Activated naive CD8-positive, alpha-beta T cell treated with anti-CD3 and anti-CD28 coated beads, Interleukin-2, amount 10 ng/mL, durations not matched to agents 7 days and 5 days (primary cell): ENCODE data around the gene EGFR. TPM values are rescaled to one million over a fixed set of nuclear protein-coding genes. Genes with fewer than 3 reads are reported as not detected.
A peak's percentile ranks its signal among the peaks of the same experiment; 100 is the strongest.

Source experiments
- ATAC-seq: fragments of 150-1000 bp; cut with Tn5 transposase; one replicate; pipeline ENCODE4 v1.10.0; 2021; ENCODE audit warnings: low read depth, moderate library complexity
- POLR2A ChIA-PET: fragments of 350-600 bp; sonication (Branson Sonifier 250); formaldehyde crosslinking; loops from one replicate; lab custom pipeline; 2021; ENCODE audit warnings: antibody characterized with exemption; lab: Charles Lee
- DNase-seq: peaks from one replicate; pipeline ENCODE4 v3.0.0; 2021
- H3K27ac Mint-ChIP-seq: one replicate; pipeline ENCODE4 v1.8.0; 2022; ENCODE audit warnings: mild to moderate bottlenecking, mixed read lengths
- H3K27me3 Mint-ChIP-seq: one replicate; pipeline ENCODE4 v1.8.0; 2022; ENCODE audit warnings: mild to moderate bottlenecking, moderate library complexity, mixed read lengths
- H3K36me3 Mint-ChIP-seq: one replicate; pipeline ENCODE4 v1.8.0; 2021; ENCODE audit warnings: mild to moderate bottlenecking, mixed read lengths
- H3K4me1 Mint-ChIP-seq: one replicate; pipeline ENCODE4 v1.8.0; 2021; ENCODE audit warnings: mixed read lengths
- H3K4me3 Mint-ChIP-seq: one replicate; pipeline ENCODE4 v1.8.0; 2022; ENCODE audit warnings: mild to moderate bottlenecking, moderate library complexity, mixed read lengths
- H3K9me3 Mint-ChIP-seq: one replicate; pipeline ENCODE4 v1.8.0; 2021; ENCODE audit warnings: mixed read lengths
- total RNA-seq, 2 experiments: library from RNA; stranded (reverse); gene quantifications; one replicate each; pipeline ENCODE4 v1.2.3, GENCODE V29; 2021

The EGFR gene
- total RNA-seq, 2 experiments from 2014 or later, result not detected

- ATAC-seq (no peak), DNase-seq (no peak)
- H3K36me3 Mint-ChIP-seq, result no peaks in the 10 kb centered on the region
- H3K9me3 Mint-ChIP-seq, result no peaks in the 10 kb centered on the region
- H3K4me1 Mint-ChIP-seq, result no peaks in the 10 kb centered on the region
- peaks cover 8% of the 10 kb centered on the region for H3K27me3 Mint-ChIP-seq
- POLR2A ChIA-PET, result no interaction called here
- H3K4me3 Mint-ChIP-seq, result no peak overlapping the region
- H3K27ac Mint-ChIP-seq, result no peak overlapping the region
These were observed 47.7 kb downstream of the EGFR start for GRCh38 chr7:55066524-55066923.

- no peaks in the 10 kb centered on the region for H3K36me3 Mint-ChIP-seq
- H3K27me3 Mint-ChIP-seq, result peaks cover 8% of the 10 kb centered on the region
- no peaks in the 10 kb centered on the region for H3K4me1 Mint-ChIP-seq
- no peaks in the 10 kb centered on the region for H3K9me3 Mint-ChIP-seq
- POLR2A ChIA-PET, result no interaction called here
- H3K4me3 Mint-ChIP-seq, result no peak overlapping the region
- no peak for ATAC-seq
- DNase-seq, result no peak
- H3K27ac Mint-ChIP-seq, result no peak overlapping the region
These were observed 48.1 kb downstream of the EGFR start for GRCh38 chr7:55066938-55067337.

GRCh38 chr7:55067748-55068147 lies 48.9 kb downstream of the EGFR start:
- H3K9me3 Mint-ChIP-seq, result no peaks in the 10 kb centered on the region
- ATAC-seq (no peak), DNase-seq (no peak)
- H3K27ac Mint-ChIP-seq, result no peak overlapping the region
- H3K4me3 Mint-ChIP-seq, result no peak overlapping the region
- H3K27me3 Mint-ChIP-seq, result peaks cover 6% of the 10 kb centered on the region
- H3K4me1 Mint-ChIP-seq, result no peaks in the 10 kb centered on the region
- POLR2A ChIA-PET, result no interaction called here
- H3K36me3 Mint-ChIP-seq, result no peaks in the 10 kb centered on the region

GRCh38 chr7:55069271-55069792 lies 50.5 kb downstream of the EGFR start:
- DNase-seq, result no peak
- no peak for ATAC-seq
- POLR2A ChIA-PET, result no interaction called here
- H3K4me1 Mint-ChIP-seq, result peaks cover 2% of the 10 kb centered on the region
- H3K27ac Mint-ChIP-seq, result no peak overlapping the region
- no peaks in the 10 kb centered on the region for H3K36me3 Mint-ChIP-seq
- H3K4me3 Mint-ChIP-seq, result no peak overlapping the region
- H3K9me3 Mint-ChIP-seq, result no peaks in the 10 kb centered on the region
- peaks cover 6% of the 10 kb centered on the region for H3K27me3 Mint-ChIP-seq

GRCh38 chr7:55070271-55070743 lies 51.5 kb downstream of the EGFR start:
- H3K27me3 Mint-ChIP-seq, result peaks cover 6% of the 10 kb centered on the region
- POLR2A ChIA-PET, result no interaction called here

GRCh38 chr7:55070854-55071253 lies 52.0 kb downstream of the EGFR start:
- H3K4me1 Mint-ChIP-seq, result peaks cover 2% of the 10 kb centered on the region
- no peaks in the 10 kb centered on the region for H3K9me3 Mint-ChIP-seq
- ATAC-seq (no peak), DNase-seq (no peak)
- H3K27ac Mint-ChIP-seq, result no peak overlapping the region
- POLR2A ChIA-PET, result no interaction called here
- no peaks in the 10 kb centered on the region for H3K36me3 Mint-ChIP-seq
- H3K4me3 Mint-ChIP-seq, result no peak overlapping the region
- H3K27me3 Mint-ChIP-seq, result peaks cover 6% of the 10 kb centered on the region

More at GRCh38 chr7:55070271-55070743, 51.5 kb downstream of the EGFR start:
- no peak for DNase-seq
- no peak for ATAC-seq
- Mint-ChIP-seq H3K36me3 (no peaks in the 10 kb centered on the region), H3K9me3 (no peaks in the 10 kb centered on the region), H3K4me3 (no peak overlapping the region), H3K27ac (no peak overlapping the region), H3K4me1 (peaks cover 2% of the 10 kb centered on the region)

- Mint-ChIP-seq H3K9me3 (no peaks in the 10 kb centered on the region), H3K36me3 (no peaks in the 10 kb centered on the region), H3K4me3 (no peak overlapping the region), H3K27me3 (peaks cover 6% of the 10 kb centered on the region), H3K4me1 (peaks cover 2% of the 10 kb centered on the region), H3K27ac (no peak overlapping the region)
- DNase-seq (no peak), ATAC-seq (no peak)
- POLR2A ChIA-PET, result no interaction called here
These were observed 52.8 kb downstream of the EGFR start for GRCh38 chr7:55071411-55072175.

- Mint-ChIP-seq H3K36me3 (no peaks in the 10 kb centered on the region), H3K4me1 (peaks cover 2% of the 10 kb centered on the region), H3K27me3 (peaks cover 6% of the 10 kb centered on the region), H3K4me3 (no peak overlapping the region), H3K27ac (no peak overlapping the region), H3K9me3 (no peaks in the 10 kb centered on the region)
- ATAC-seq, result no peak
- POLR2A ChIA-PET, result no interaction called here
- no peak for DNase-seq
These were observed 53.4 kb downstream of the EGFR start for GRCh38 chr7:55072251-55072650.

GRCh38 chr7:55073051-55073511 lies 54.3 kb downstream of the EGFR start:
- ATAC-seq, result no peak
- peaks cover 2% of the 10 kb centered on the region for H3K4me1 Mint-ChIP-seq
- H3K9me3 Mint-ChIP-seq, result no peaks in the 10 kb centered on the region
- no peak overlapping the region for H3K4me3 Mint-ChIP-seq
- H3K27me3 Mint-ChIP-seq, result peaks cover 6% of the 10 kb centered on the region
- POLR2A ChIA-PET, result no interaction called here
- no peak for DNase-seq
- no peak overlapping the region for H3K27ac Mint-ChIP-seq
- no peaks in the 10 kb centered on the region for H3K36me3 Mint-ChIP-seq

- ATAC-seq (no peak), DNase-seq (no peak)
- H3K36me3 Mint-ChIP-seq, result no peaks in the 10 kb centered on the region
- no peaks in the 10 kb centered on the region for H3K9me3 Mint-ChIP-seq
- H3K27me3 Mint-ChIP-seq, result peaks cover 6% of the 10 kb centered on the region
- POLR2A ChIA-PET, result no interaction called here
- peak overlapping the region; percentile 15 for H3K27ac Mint-ChIP-seq
- H3K4me3 Mint-ChIP-seq, result no peak overlapping the region
- peaks cover 2% of the 10 kb centered on the region for H3K4me1 Mint-ChIP-seq
These were observed 55.2 kb downstream of the EGFR start for GRCh38 chr7:55073976-55074528.

- DNase-seq (no peak), ATAC-seq (no peak)
- Mint-ChIP-seq H3K9me3 (no peaks in the 10 kb centered on the region), H3K27me3 (peaks cover 7% of the 10 kb centered on the region), H3K36me3 (no peaks in the 10 kb centered on the region), H3K4me1 (peaks cover 2% of the 10 kb centered on the region), H3K27ac (no peak overlapping the region), H3K4me3 (no peak overlapping the region)
- POLR2A ChIA-PET, result no interaction called here
These were observed 56.7 kb downstream of the EGFR start for GRCh38 chr7:55075464-55076021.

GRCh38 chr7:55077561-55078410 lies 59.0 kb downstream of the EGFR start:
- no peak overlapping the region for H3K27ac Mint-ChIP-seq
- H3K9me3 Mint-ChIP-seq, result no peaks in the 10 kb centered on the region
- DNase-seq, result no peak
- no peak overlapping the region for H3K4me3 Mint-ChIP-seq
- no peak for ATAC-seq
- H3K36me3 Mint-ChIP-seq, result no peaks in the 10 kb centered on the region
- H3K4me1 Mint-ChIP-seq, result peaks cover 2% of the 10 kb centered on the region
- peaks cover 5% of the 10 kb centered on the region for H3K27me3 Mint-ChIP-seq
- POLR2A ChIA-PET, result no interaction called here
